Measurements from ENCODE around the gene TSPO.

The TSPO gene

GRCh38 chr22:43201486-43202219 is 50.3 kb downstream of the TSPO start:
- H3K4me3 ChIP-seq (ENCODE audit: control insufficient read depth, low read depth, low read length), result no peak overlapping the region
- no peak for TF ChIP-seq CTCF (conservative IDR thresholded peaks at IDR 0.05; ENCODE audit: control insufficient read depth, insufficient read depth, low read depth, low read length)
- DNase-seq (ENCODE audit: low read depth), result no peak

GRCh38 chr22:43202326-43202725 is 51.0 kb downstream of the TSPO start:
- no peak for DNase-seq (ENCODE audit: low read depth)
- TF ChIP-seq CTCF (conservative IDR thresholded peaks at IDR 0.05; ENCODE audit: control insufficient read depth, insufficient read depth, low read depth, low read length), result no peak
- H3K4me3 ChIP-seq (ENCODE audit: control insufficient read depth, low read depth, low read length), result no peak overlapping the region

GRCh38 chr22:43202756-43203410 is 51.5 kb downstream of the TSPO start:
- DNase-seq (ENCODE audit: low read depth), result no peak
- no peak for TF ChIP-seq CTCF (conservative IDR thresholded peaks at IDR 0.05; ENCODE audit: control insufficient read depth, insufficient read depth, low read depth, low read length)
- no peak overlapping the region for H3K4me3 ChIP-seq (ENCODE audit: control insufficient read depth, low read depth, low read length)

GRCh38 chr22:43203471-43203981 is 52.2 kb downstream of the TSPO start:
- no peak for DNase-seq (ENCODE audit: low read depth)
- no peak for TF ChIP-seq CTCF (conservative IDR thresholded peaks at IDR 0.05; ENCODE audit: control insufficient read depth, insufficient read depth, low read depth, low read length)
- H3K4me3 ChIP-seq (ENCODE audit: control insufficient read depth, low read depth, low read length), result no peak overlapping the region

- TF ChIP-seq CTCF (conservative IDR thresholded peaks at IDR 0.05; ENCODE audit: control insufficient read depth, insufficient read depth, low read depth, low read length), result no peak
- no peak overlapping the region for H3K4me3 ChIP-seq (ENCODE audit: control insufficient read depth, low read depth, low read length)
- no peak for DNase-seq (ENCODE audit: low read depth)
Observed at GRCh38 chr22:43205261-43205691, 53.9 kb downstream of the TSPO start.

DNA sequence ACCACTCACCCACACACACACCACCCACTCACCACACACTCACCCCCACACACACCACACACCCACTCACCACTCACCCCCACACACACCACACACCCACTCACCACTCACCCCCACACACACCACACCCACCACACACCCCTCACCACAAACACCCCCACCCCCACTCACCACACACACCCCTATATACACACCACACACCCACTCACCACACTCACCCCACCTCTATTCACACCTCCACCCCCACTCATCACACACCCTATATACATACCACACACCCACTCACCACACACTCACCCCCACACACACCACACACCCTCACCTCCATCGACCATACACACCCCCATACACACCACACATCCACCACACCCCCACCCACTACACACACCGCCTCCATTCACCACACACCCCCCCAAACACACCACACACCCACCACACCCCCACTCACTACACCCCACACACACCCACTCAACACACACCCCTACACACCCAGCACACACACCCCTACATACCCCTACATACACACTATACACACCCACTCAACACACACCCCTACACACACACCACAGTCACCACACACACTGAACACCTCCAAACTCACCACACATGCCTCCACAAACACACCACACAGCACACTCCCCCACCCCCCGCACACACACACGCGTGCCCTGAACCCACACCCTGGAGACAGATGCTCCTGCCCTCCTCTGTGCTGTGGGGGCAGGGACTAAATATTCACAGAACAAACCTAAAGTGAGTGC is 54.6 kb downstream of the TSPO start:
- no peak for DNase-seq (ENCODE audit: low read depth)
- TF ChIP-seq CTCF (conservative IDR thresholded peaks at IDR 0.05; ENCODE audit: control insufficient read depth, insufficient read depth, low read depth, low read length), result no peak
- H3K4me3 ChIP-seq (ENCODE audit: control insufficient read depth, low read depth, low read length), result no peak overlapping the region
